HEK293 (cell line): ENCODE measurements around the gene C17orf107.
A peak's percentile ranks its signal among the peaks of the same experiment; 100 is the strongest.

Experiments
- KLF10 ChIP-seq: fragments of 450-650 bp; IDR thresholded peaks from 2 replicates; pipeline ENCODE4 v1.5.1; 2018; ENCODE audit warnings: missing biosample characterization, mild to moderate bottlenecking, missing genetic modification characterization
- KLF8 ChIP-seq: fragments of 450-650 bp; formaldehyde crosslinking; IDR thresholded peaks from 2 replicates; pipeline ENCODE4 v1.5.1; 2016; ENCODE audit warnings: missing biosample characterization, missing genetic modification characterization
- MYNN ChIP-seq: fragments of 450-650 bp; formaldehyde crosslinking; IDR thresholded peaks from 2 replicates; pipeline ENCODE4 v1.5.1; 2016; ENCODE audit warnings: missing biosample characterization, missing genetic modification characterization, borderline replicate concordance
- SP3 ChIP-seq: fragments of 450-650 bp; formaldehyde crosslinking; IDR thresholded peaks from 2 replicates; pipeline ENCODE4 v1.5.1; 2016; ENCODE audit warnings: missing biosample characterization, missing genetic modification characterization
- SP7 ChIP-seq: fragments of 450-650 bp; formaldehyde crosslinking; IDR thresholded peaks from 2 replicates; pipeline ENCODE4 v1.5.1; 2016; ENCODE audit warnings: missing biosample characterization, missing genetic modification characterization
- WT1 ChIP-seq: fragments of 450-650 bp; formaldehyde crosslinking; IDR thresholded peaks from 2 replicates; pipeline ENCODE4 v1.5.1; 2016; ENCODE audit warnings: missing biosample characterization, missing genetic modification characterization
- ZBTB10 ChIP-seq: fragments of 450-650 bp; formaldehyde crosslinking; IDR thresholded peaks from 2 replicates; pipeline ENCODE4 v1.5.1; 2016; ENCODE audit warnings: missing biosample characterization, missing genetic modification characterization
- ZBTB8A ChIP-seq: fragments of 450-650 bp; formaldehyde crosslinking; IDR thresholded peaks from 2 replicates; pipeline ENCODE4 v1.5.1; 2016; ENCODE audit warnings: missing biosample characterization, missing genetic modification characterization
- ZIC2 ChIP-seq: fragments of 450-650 bp; formaldehyde crosslinking; IDR thresholded peaks from 2 replicates; pipeline ENCODE4 v1.5.1; 2016; ENCODE audit warnings: missing biosample characterization, missing genetic modification characterization
- ZNF133 ChIP-seq: fragments of 450-650 bp; formaldehyde crosslinking; IDR thresholded peaks from 2 replicates; pipeline ENCODE4 v1.5.1; 2016; ENCODE audit warnings: missing biosample characterization, missing genetic modification characterization
- ZNF2 ChIP-seq: fragments of 450-650 bp; formaldehyde crosslinking; IDR thresholded peaks from 2 replicates; pipeline ENCODE4 v1.5.1; 2016; ENCODE audit warnings: missing biosample characterization, missing genetic modification characterization
- ZNF239 ChIP-seq: fragments of 450-650 bp; formaldehyde crosslinking; IDR thresholded peaks from 2 replicates; pipeline ENCODE4 v1.5.1; 2016; ENCODE audit warnings: missing biosample characterization, missing genetic modification characterization
- ZNF24 ChIP-seq: fragments of 450-650 bp; formaldehyde crosslinking; IDR thresholded peaks from 2 replicates; pipeline ENCODE4 v1.5.1; 2016; ENCODE audit warnings: missing biosample characterization, missing genetic modification characterization
- ZNF280D ChIP-seq: fragments of 450-650 bp; formaldehyde crosslinking; IDR thresholded peaks from 2 replicates; pipeline ENCODE4 v1.5.1; 2016; ENCODE audit warnings: missing biosample characterization, missing genetic modification characterization
- ZNF398 ChIP-seq: fragments of 450-650 bp; formaldehyde crosslinking; IDR thresholded peaks from 2 replicates; pipeline ENCODE4 v1.5.1; 2017; ENCODE audit warnings: missing biosample characterization, missing genetic modification characterization
- ZNF449 ChIP-seq: fragments of 450-650 bp; formaldehyde crosslinking; IDR thresholded peaks from 2 replicates; pipeline ENCODE4 v1.5.1; 2017; ENCODE audit warnings: missing biosample characterization, mild to moderate bottlenecking, missing genetic modification characterization, moderate library complexity
- ZNF473 ChIP-seq: fragments of 450-650 bp; formaldehyde crosslinking; IDR thresholded peaks from 2 replicates; pipeline ENCODE4 v1.5.1; 2017; ENCODE audit warnings: missing biosample characterization, missing genetic modification characterization
- ZNF518A ChIP-seq: fragments of 450-650 bp; formaldehyde crosslinking; conservative IDR thresholded peaks from 2 replicates; pipeline ENCODE4 v1.5.1; 2016; ENCODE audit warnings: low read depth, missing biosample characterization, missing genetic modification characterization
- ZNF521 ChIP-seq: fragments of 450-650 bp; formaldehyde crosslinking; IDR thresholded peaks from 2 replicates; pipeline ENCODE4 v1.5.1; 2017; ENCODE audit warnings: missing biosample characterization, mild to moderate bottlenecking, missing genetic modification characterization
- ZNF529 ChIP-seq: fragments of 450-650 bp; formaldehyde crosslinking; IDR thresholded peaks from 2 replicates; pipeline ENCODE4 v1.5.1; 2017; ENCODE audit warnings: missing genetic modification characterization, missing biosample characterization; ENCODE audit not compliant: insufficient replicate concordance
- ZNF610 ChIP-seq: fragments of 450-650 bp; formaldehyde crosslinking; IDR thresholded peaks from 2 replicates; pipeline ENCODE4 v1.5.1; 2016; ENCODE audit warnings: missing biosample characterization, missing genetic modification characterization, borderline replicate concordance
- ZNF654 ChIP-seq: fragments of 450-650 bp; formaldehyde crosslinking; IDR thresholded peaks from 2 replicates; pipeline ENCODE4 v1.5.1; 2016; ENCODE audit warnings: low read depth, missing biosample characterization, missing genetic modification characterization
- ZNF777 ChIP-seq: fragments of 450-650 bp; formaldehyde crosslinking; IDR thresholded peaks from 2 replicates; pipeline ENCODE4 v1.5.1; 2017; ENCODE audit warnings: missing biosample characterization, missing genetic modification characterization, borderline replicate concordance
- ZNF792 ChIP-seq: fragments of 450-650 bp; formaldehyde crosslinking; IDR thresholded peaks from 2 replicates; pipeline ENCODE4 v1.5.1; 2016; ENCODE audit warnings: missing biosample characterization, missing genetic modification characterization
- ZSCAN16 ChIP-seq: fragments of 450-650 bp; formaldehyde crosslinking; IDR thresholded peaks from 2 replicates; pipeline ENCODE4 v1.5.1; 2016; ENCODE audit warnings: missing biosample characterization, missing genetic modification characterization

Gene C17orf107

GRCh38 chr17:4947411-4948165 lies 48.3 kb downstream of the C17orf107 start (continued):
- TF ChIP-seq ZNF518A (no peak; the same call in 1 of the 2 replicates), ZIC2 (tag by site-specific recombination) (no peak), KLF8 (peak; percentile 96), KLF10 (peak; percentile 55; the same call in 1 of the 2 replicates), ZNF792 (tag by site-specific recombination) (no peak), ZNF777 (tag by site-specific recombination) (no peak), ZBTB10 (peak; percentile 68; the same call in 1 of the 2 replicates), ZNF2 (tag by site-specific recombination) (no peak), MYNN (no peak), ZNF398 (peak; percentile 71), ZNF529 (tag by site-specific recombination) (no peak), ZNF133 (tag by site-specific recombination) (no peak), SP7 (tag by site-specific recombination) (0 out of 2 replicates have a peak, but pooled peaks have one; percentile 60), ZNF521 (tag by site-specific recombination) (no peak), ZNF280D (tag by site-specific recombination) (no peak), ZSCAN16 (tag by site-specific recombination) (no peak), ZNF24 (tag by site-specific recombination) (0 out of 2 replicates have a peak, but pooled peaks have one; percentile 11), ZNF654 (no peak), ZNF610 (tag by site-specific recombination) (no peak), SP3 (peak; percentile 91), ZNF239 (tag by site-specific recombination) (no peak), WT1 (tag by site-specific recombination) (no peak; the same call in 1 of the 2 replicates), ZBTB8A (tag by site-specific recombination) (peak; percentile 99), ZNF449 (tag by site-specific recombination) (peak; percentile 57; the same call in 1 of the 2 replicates), ZNF473 (tag by site-specific recombination) (no peak)
